LNCAP (cell line): ENCODE data around the gene BGLAP.

Experiments
- CTCF ChIP-seq: fragments of 450-650 bp; IDR thresholded peaks from 2 replicates; pipeline ENCODE4 v1.5.1; 2017; ENCODE audit warnings: mild to moderate bottlenecking

The BGLAP gene

DNA sequence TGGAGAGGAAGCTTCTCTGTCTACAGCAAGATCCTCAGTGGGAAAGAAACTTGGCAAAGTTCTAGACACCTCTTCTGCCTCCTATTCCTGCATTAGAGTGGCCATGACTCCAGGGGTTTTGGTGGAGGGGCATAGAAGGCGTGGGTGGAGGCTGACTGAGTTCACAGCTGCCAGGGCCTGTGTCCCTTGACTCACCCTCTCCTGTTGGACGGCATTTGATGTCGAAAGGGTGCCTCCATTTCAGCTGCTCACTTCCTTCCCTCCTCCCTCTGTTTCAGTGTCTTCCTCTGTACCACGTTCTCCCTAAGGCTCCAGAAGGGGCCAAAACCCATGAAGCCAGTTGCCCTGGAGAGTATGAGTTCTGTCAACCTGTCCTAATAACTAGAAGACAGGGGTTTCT, 42.8 kb downstream of the BGLAP start:
- TF ChIP-seq CTCF, result no peak

DNA sequence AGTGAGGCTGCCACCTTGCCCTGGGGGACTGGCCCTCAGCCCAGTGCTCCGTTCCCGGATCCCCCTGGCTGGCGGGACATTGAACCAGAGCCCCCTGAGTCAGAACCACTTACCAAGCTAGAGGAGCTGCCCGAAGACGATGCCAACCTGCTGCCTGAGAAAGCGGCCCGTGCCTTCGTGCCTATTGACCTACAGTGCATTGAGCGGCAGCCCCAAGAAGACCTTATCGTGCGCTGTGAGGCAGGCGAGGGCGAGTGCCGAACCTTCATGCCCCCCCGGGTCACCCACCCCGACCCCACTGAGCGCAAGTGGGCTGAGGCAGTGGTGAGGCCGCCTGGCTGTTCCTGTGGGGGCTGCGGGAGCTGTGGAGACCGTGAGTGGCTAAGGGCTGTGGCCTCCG, 43.5 kb downstream of the BGLAP start:
- no peak for TF ChIP-seq CTCF

GRCh38 chr1:156286061-156286460, 44.1 kb downstream of the BGLAP start:
- TF ChIP-seq CTCF, result no peak

- TF ChIP-seq CTCF, result no peak
These were observed 47.9 kb downstream of the BGLAP start for GRCh38 chr1:156289857-156290256.

- TF ChIP-seq CTCF, result no peak
These were observed 49.5 kb downstream of the BGLAP start for GRCh38 chr1:156291226-156292061.
